GM23338 (cell line): ENCODE measurements around the gene OS9. TPM values are rescaled to one million over a fixed set of nuclear protein-coding genes. Genes with fewer than 3 reads are reported as not detected.

ENCODE experiments used
- ATAC-seq: fragments of 200-7000 bp; cut with Tn5 transposase; 3 replicates; pipeline ENCODE4 v1.9.1; 2020
- DNase-seq: peaks from one replicate; pipeline ENCODE4 v3.0.0-alpha.2; 2015; ENCODE audit warnings: low spot score
- H2AFZ ChIP-seq: fragments of 200-600 bp; sonication (generic); 2 replicates; pipeline ENCODE4 v1.8.0; 2016; ENCODE audit warnings: antibody characterized with exemption, mild to moderate bottlenecking, moderate library complexity
- H3F3A ChIP-seq: fragments of 200-600 bp; sonication (generic); replicated peaks from 2 replicates; pipeline ENCODE4 v1.8.0; 2017; ENCODE audit warnings: antibody characterized with exemption, mixed run types, low read depth
- H3K27ac ChIP-seq: fragments of 200-600 bp; sonication (generic); 2 replicates; pipeline ENCODE4 v1.6.1; 2016; ENCODE audit warnings: low read depth
- H3K27me3 ChIP-seq: fragments of 200-600 bp; sonication (generic); 2 replicates; pipeline ENCODE4 v1.8.0; 2016; ENCODE audit warnings: mild to moderate bottlenecking, mixed run types, moderate library complexity; ENCODE audit not compliant: insufficient read depth
- H3K36me3 ChIP-seq: fragments of 200-600 bp; sonication (generic); 2 replicates; pipeline ENCODE4 v1.8.0; 2016; ENCODE audit warnings: mild to moderate bottlenecking; ENCODE audit not compliant: insufficient read depth
- H3K4me1 ChIP-seq: fragments of 200-600 bp; sonication (generic); 2 replicates; pipeline ENCODE4 v1.8.0; 2016; ENCODE audit warnings: mild to moderate bottlenecking, moderate library complexity; ENCODE audit not compliant: insufficient read depth
- H3K4me2 ChIP-seq: fragments of 200-600 bp; sonication (generic); 2 replicates; pipeline ENCODE4 v1.7.1; 2017; ENCODE audit warnings: mixed run types
- H3K4me3 ChIP-seq: fragments of 200-600 bp; sonication (generic); 2 replicates; pipeline ENCODE4 v1.6.1; 2016; ENCODE audit warnings: mixed run types
- H3K79me2 ChIP-seq: fragments of 200-600 bp; sonication (generic); replicated peaks from 2 replicates; pipeline ENCODE4 v1.8.0; 2017; ENCODE audit warnings: mild to moderate bottlenecking; ENCODE audit not compliant: insufficient read depth
- H3K9me2 ChIP-seq: fragments of 200-600 bp; sonication (generic); 2 replicates; pipeline ENCODE4 v1.8.0; 2017; ENCODE audit not compliant: insufficient read depth
- H4K20me1 ChIP-seq: fragments of 200-600 bp; sonication (generic); replicated peaks from 2 replicates; pipeline ENCODE4 v1.8.0; 2017; ENCODE audit warnings: mild to moderate bottlenecking; ENCODE audit not compliant: insufficient read depth
- H3K27ac Mint-ChIP-seq: 2 replicates; pipeline ENCODE4 v1.8.0; 2020; ENCODE audit warnings: inconsistent platforms, mild to moderate bottlenecking, moderate library complexity, mixed read lengths
- H3K27me3 Mint-ChIP-seq: 3 replicates; pipeline ENCODE4 v1.8.0; 2022; ENCODE audit warnings: low read depth, mild to moderate bottlenecking, moderate library complexity, mixed read lengths, inconsistent platforms; ENCODE audit not compliant: insufficient read depth, poor library complexity
- H3K36me3 Mint-ChIP-seq: 3 replicates; pipeline ENCODE4 v1.8.0; 2021; ENCODE audit warnings: low read depth, mild to moderate bottlenecking, inconsistent platforms, moderate library complexity, mixed read lengths
- H3K4me1 Mint-ChIP-seq: 3 replicates; pipeline ENCODE4 v1.8.0; 2020; ENCODE audit warnings: mild to moderate bottlenecking, inconsistent platforms, mixed read lengths
- H3K4me3 Mint-ChIP-seq: 3 replicates; pipeline ENCODE4 v1.8.0; 2021; ENCODE audit warnings: moderate library complexity, mild to moderate bottlenecking, inconsistent platforms, mixed read lengths
- H3K9me3 Mint-ChIP-seq: 3 replicates; pipeline ENCODE4 v1.8.0; 2020; ENCODE audit warnings: moderate library complexity, mild to moderate bottlenecking, inconsistent platforms, mixed read lengths
- CREB1 ChIP-seq: fragments of 250-450 bp; sonication (Bioruptor Pico); IDR thresholded peaks from 2 replicates; pipeline ENCODE4 v1.5.0; 2020; ENCODE audit warnings: low read depth, mild to moderate bottlenecking, moderate library complexity
- CTCF ChIP-seq, 2 experiments: fragments of 200-600 bp in 1 of 2; sonication (generic) in 1 of 2; conservative IDR thresholded peaks; 2 replicates each; pipeline versions ENCODE4 v1.5.1 to v1.6.1; 2016 to 2017; ENCODE audit warnings: antibody characterized with exemption in 2 of 2, low read depth in 2 of 2, mild to moderate bottlenecking in 2 of 2, moderate library complexity in 1 of 2
- ETS1 ChIP-seq: IDR thresholded peaks from 2 replicates; pipeline ENCODE4 v1.6.1; 2016; ENCODE audit warnings: antibody characterized with exemption
- EZH2 ChIP-seq: fragments of 200-600 bp; sonication (generic); IDR thresholded peaks from one replicate; pipeline ENCODE4 v1.8.0; 2017; ENCODE audit warnings: antibody characterized with exemption, mild to moderate bottlenecking, low read depth; ENCODE audit not compliant: unreplicated experiment
- EZH2phosphoT487 ChIP-seq: fragments of 200-600 bp; sonication (generic); IDR thresholded peaks from one replicate; pipeline ENCODE4 v1.8.1; 2018; ENCODE audit warnings: antibody characterized with exemption; ENCODE audit not compliant: unreplicated experiment
- JUNB ChIP-seq: IDR thresholded peaks from one replicate; pipeline ENCODE4 v1.6.1; 2016; ENCODE audit warnings: antibody characterized with exemption; ENCODE audit not compliant: unreplicated experiment
- NANOG ChIP-seq: IDR thresholded peaks from 2 replicates; pipeline ENCODE4 v1.6.1; 2016; ENCODE audit warnings: antibody characterized with exemption, borderline replicate concordance
- POLR2AphosphoS5 ChIP-seq: IDR thresholded peaks from 2 replicates; pipeline ENCODE4 v1.6.1; 2016; ENCODE audit warnings: antibody characterized with exemption, low read depth
- ZNF462 ChIP-seq: fragments of 250-450 bp; sonication (Bioruptor Pico); IDR thresholded peaks from 2 replicates; pipeline ENCODE4 v1.5.0; 2020; ENCODE audit warnings: mild to moderate bottlenecking, moderate library complexity
- polyA plus RNA-seq: library from polyadenylated mRNA; unstranded; fragments of >200 nt; fragmentation: Nextera tagmentation; extraction: Ambion mirVana; gene quantifications from 2 replicates; pipeline ENCODE4 v1.2.1, GENCODE V29; 2016
- total RNA-seq: library from RNA; depleted of rRNA; stranded (reverse); fragments of >200 nt; shearing (Covaris generic); gene quantifications from 2 replicates; pipeline ENCODE4 v1.2.3, GENCODE V29; 2014

The OS9 gene
- total and polyA plus RNA-seq, 2 experiments from 2014 or later = 27.5 to 79.7 TPM

- Histone ChIP-seq H3K27me3 (peaks cover 33% of the 10 kb centered on the region), H3K79me2 (peaks cover 26% of the 10 kb centered on the region), H2AFZ (no peak overlapping the region), H3K27ac (peak overlapping the region; percentile 59; the same call in 1 of the 2 replicates), H3F3A (peaks cover 41% of the 10 kb centered on the region), H4K20me1 (no peaks in the 10 kb centered on the region; the same call in 1 of the 2 replicates), H3K4me3 (peak overlapping the region; percentile 97), H3K4me1 (peaks cover 30% of the 10 kb centered on the region), H3K4me2 (peak overlapping the region; percentile 99), H3K36me3 (peaks cover 16% of the 10 kb centered on the region), H3K9me2 (no peaks in the 10 kb centered on the region)
- DNase-seq (no peak), ATAC-seq (no peak)
- Mint-ChIP-seq H3K4me3 (peak overlapping the region; percentile 99), H3K9me3 (no peaks in the 10 kb centered on the region; the same call in 2 of the 3 replicates), H3K27me3 (peaks cover 35% of the 10 kb centered on the region), H3K27ac (peak overlapping the region; percentile 99), H3K36me3 (peaks cover 56% of the 10 kb centered on the region), H3K4me1 (peaks cover 34% of the 10 kb centered on the region)
- no peak for TF ChIP-seq JUNB
- TF ChIP-seq EZH2phosphoT487 = no peak
Observed at GRCh38 chr12:57751432-57751787, 57.5 kb downstream of the OS9 start.

- no peaks in the 10 kb centered on the region; the same call in 1 of the 2 replicates for H4K20me1 ChIP-seq
- Mint-ChIP-seq H3K4me1 (peaks cover 39% of the 10 kb centered on the region), H3K4me3 (peak within 1 kb of the TSS; percentile 99), H3K27me3 (peaks cover 41% of the 10 kb centered on the region), H3K9me3 (no peaks in the 10 kb centered on the region; the same call in 2 of the 3 replicates), H3K36me3 (peaks cover 49% of the 10 kb centered on the region), H3K27ac (peak within 1 kb of the TSS; percentile 99)
- H3K36me3 ChIP-seq = peaks cover 12% of the 10 kb centered on the region
- peaks cover 39% of the 10 kb centered on the region for H3K27me3 ChIP-seq
- H3K79me2 ChIP-seq = peaks cover 26% of the 10 kb centered on the region
- H3K4me1 ChIP-seq = peaks cover 34% of the 10 kb centered on the region
- DNase-seq (peak; percentile 100), ATAC-seq (peak; percentile 70)
- peak within 1 kb of the TSS; percentile 99 for H3K4me2 ChIP-seq
- peak within 1 kb of the TSS; percentile 63 for H2AFZ ChIP-seq
- peaks cover 36% of the 10 kb centered on the region for H3F3A ChIP-seq
- H3K27ac ChIP-seq = peak within 1 kb of the TSS; percentile 90; the same call in 1 of the 2 replicates
- peak within 1 kb of the TSS; percentile 97 for H3K4me3 ChIP-seq
- no peaks in the 10 kb centered on the region for H3K9me2 ChIP-seq
- TF ChIP-seq ETS1 (peak; percentile 76), POLR2AphosphoS5 (peak; percentile 81), EZH2phosphoT487 (no peak), CREB1 (CRISPR knock-in tag) (peak; percentile 72), NANOG (no peak), CTCF (conservative IDR thresholded peaks at IDR 0.05; ENCODE audit: low read depth in 2 of 2) (no peak), EZH2 (no peak), JUNB (no peak), ZNF462 (no peak)
Observed at GRCh38 chr12:57751788-57752667, 58.1 kb downstream of the OS9 start, which contains the start of gene CDK4. Gene CDK4, minus strand, starts transcription at chr12:57752310. Its CDS starts 593 bp downstream, at chr12:57751717.
